K562 (cell line): Measurements from ENCODE around the gene CLCA2. TPM values are rescaled to one million over a fixed set of nuclear protein-coding genes. Genes with fewer than 3 reads are reported as not detected.

ENCODE experiments used
- ATAC-seq: fragments of 200-7000 bp; cut with Tn5 transposase; 3 replicates; pipeline ENCODE4 v1.9.1; 2020; ENCODE audit warnings: moderate library complexity
- BruUV-seq: library from RNA; stranded (reverse); fragments of 400-500 nt; replicated peaks from 2 replicates; lab custom pipeline; 2021; lab: Mats Ljungman, UMichigan
- CTCF ChIA-PET: fragments of 300-600 bp; formaldehyde crosslinking; extraction: SDS; loops from one replicate; lab custom pipeline; 2021; ENCODE audit warnings: low intra/inter-chr PET ratio; lab: Yijun Ruan, JAX
- POLR2A ChIA-PET: fragments of 300-600, 350-650 bp; sonication (Branson Sonifier 250); formaldehyde crosslinking; extraction: SDS; loops from one replicate; lab custom pipeline; 2021; ENCODE audit warnings: antibody characterized with exemption, inconsistent platforms; lab: Yijun Ruan, JAX
- DNase-seq, 4 experiments: peaks; one replicate each; pipeline versions ENCODE4 v3.0.0 to v3.0.0-alpha.2; 2011 to 2018; ENCODE audit warnings: low spot score in 3 of 4, mixed read lengths in 3 of 4; ENCODE audit errors: extremely low read depth in 1 of 4
- FAIRE-seq: peaks from 2 replicates; lab custom pipeline; 2011; peaks lifted over from hg19 to GRCh38; lab: Jason Lieb, UNC
- H2AFZ ChIP-seq: 2 replicates; pipeline ENCODE4 v1.6.0; 2011; ENCODE audit warnings: low read depth, low read length, control low read depth, inconsistent platforms
- H3K27ac ChIP-seq: fragments of 200-600 bp; 3 replicates; pipeline ENCODE4 v1.8.0; 2011; ENCODE audit warnings: low read depth, mild to moderate bottlenecking, control low read depth, inconsistent platforms, low read length, moderate library complexity, mixed read lengths; ENCODE audit errors: extremely low read depth
- H3K27me3 ChIP-seq, 2 experiments: fragments of 300-600 bp in 1 of 2; 2 replicates in 1 of 2; 3 replicates in 1 of 2; pipeline versions ENCODE4 v1.6.0 to v1.8.0; 2011; ENCODE audit warnings: inconsistent platforms in 2 of 2, low read length in 2 of 2, mild to moderate bottlenecking in 1 of 2, mixed read lengths in 1 of 2, moderate library complexity in 1 of 2; ENCODE audit not compliant: control insufficient read depth in 2 of 2, insufficient read depth in 2 of 2
- H3K36me3 ChIP-seq: fragments of 300-600 bp; 3 replicates; pipeline ENCODE4 v1.8.0; 2011; ENCODE audit warnings: mild to moderate bottlenecking, low read length, inconsistent platforms; ENCODE audit not compliant: control insufficient read depth, insufficient read depth
- H3K4me1 ChIP-seq, 2 experiments: fragments of 200-600 bp in 1 of 2; replicated peaks in 1 of 2; 2 replicates in 1 of 2; 3 replicates in 1 of 2; pipeline versions ENCODE4 v1.5.1 to v1.8.0; 2011; ENCODE audit warnings: inconsistent platforms in 2 of 2, low read length in 2 of 2, mild to moderate bottlenecking in 1 of 2, mixed read lengths in 1 of 2, moderate library complexity in 1 of 2; ENCODE audit not compliant: control insufficient read depth in 2 of 2, insufficient read depth in 2 of 2
- H3K4me2 ChIP-seq: 2 replicates; pipeline ENCODE4 v1.6.1; 2011; ENCODE audit warnings: low read length, control low read depth, inconsistent platforms, mixed read lengths; ENCODE audit not compliant: insufficient read depth
- H3K4me3 ChIP-seq: fragments of 200-600 bp; sonication (generic), shearing (Covaris generic); 2 replicates; pipeline ENCODE4 v1.5.1; 2016; ENCODE audit warnings: control low read depth, inconsistent platforms
- H3K79me2 ChIP-seq: fragments of 200-600 bp; 3 replicates; pipeline ENCODE4 v1.8.0; 2011; ENCODE audit warnings: low read length, inconsistent platforms; ENCODE audit not compliant: control insufficient read depth, insufficient read depth
- H3K9ac ChIP-seq, 2 experiments: 2 replicates each; pipeline versions ENCODE4 v1.6.0 to v1.6.1; 2011; ENCODE audit warnings: low read depth in 2 of 2, low read length in 2 of 2, control low read depth in 1 of 2, inconsistent platforms in 1 of 2, mild to moderate bottlenecking in 1 of 2, mixed read lengths in 1 of 2; ENCODE audit not compliant: insufficient read depth in 1 of 2
- H3K9me1 ChIP-seq: one replicate; pipeline ENCODE4 v1.6.0; 2011; ENCODE audit warnings: inconsistent platforms, mild to moderate bottlenecking, low read length, moderate library complexity; ENCODE audit not compliant: control insufficient read depth, insufficient read depth
- H3K9me3 ChIP-seq: replicated peaks from 2 replicates; pipeline ENCODE4 v1.5.1; 2011; ENCODE audit warnings: low read depth, low read length, inconsistent platforms; ENCODE audit not compliant: control insufficient read depth, insufficient read depth
- H4K20me1 ChIP-seq: replicated peaks from 2 replicates; pipeline ENCODE4 v1.6.1; 2011; ENCODE audit warnings: low read length, inconsistent platforms, mixed read lengths; ENCODE audit not compliant: control insufficient read depth, insufficient read depth
- CHCHD3 ChIP-seq: fragments of 250-450 bp; sonication (Bioruptor Pico); IDR thresholded peaks from 2 replicates; pipeline ENCODE4 v2.1.2; 2022; ENCODE audit warnings: mild to moderate bottlenecking
- CHD1 ChIP-seq: fragments of 200-600 bp; sonication (generic); IDR thresholded peaks from one replicate; pipeline ENCODE4 v1.6.1; 2012; ENCODE audit warnings: mild to moderate bottlenecking, moderate library complexity, low read length, inconsistent platforms
- HDAC2 ChIP-seq: fragments of 450-650 bp; IDR thresholded peaks from 2 replicates; pipeline ENCODE4 v1.6.1; 2016; ENCODE audit warnings: mild to moderate bottlenecking
- ZNF274 ChIP-seq: IDR thresholded peaks from 2 replicates; pipeline ENCODE4 v1.6.1; 2011; ENCODE audit warnings: low read depth, mild to moderate bottlenecking, low read length, moderate library complexity, borderline replicate concordance
- WGBS: fragments of 100-300 bp; shearing (Covaris generic); methylation state at CpG from one replicate; pipeline ENCODE4 v1.1.6; 2016; ENCODE audit warnings: low coverage, mixed read lengths; ENCODE audit not compliant: insufficient coverage; ENCODE audit errors: missing lambda C conversion rate; 5-methylcytosine and 5-hydroxymethylcytosine counted together
- in situ Hi-C: fragments of 300-500 bp; cut with MboI; formaldehyde crosslinking; loops from 4 replicates; pipeline ENCODE4 v1.15.0; 2018; ENCODE audit warnings: inconsistent platforms, mixed read lengths
- intact Hi-C: fragments of 100-400 bp; cut with micrococcal nuclease; formaldehyde crosslinking; loops from 2 replicates; pipeline ENCODE4 v1.14.2; 2022
- polyA plus RNA-seq, 8 experiments: library from polyadenylated mRNA; depleted of rRNA in 4 of 8; stranded (reverse) in 5 of 8; unstranded in 3 of 8; fragments of >200 nt; fragmentation: Nextera tagmentation in 2 of 8; fragmentation: Illumina TruSeq in 1 of 8; extraction: Ambion mirVana in 2 of 8; extraction: Trizol in 1 of 8; gene quantifications; 2 replicates each; pipeline versions ENCODE4 v1.2.1 to v1.2.3, GENCODE V29; 2011 to 2014; ENCODE audit warnings: inconsistent platforms in 1 of 8, missing spikeins in 1 of 8
- total RNA-seq, 7 experiments: library from RNA; depleted of rRNA in 6 of 7; stranded (reverse); fragments of >200 nt in 6 of 7; fragmentation: Illumina TruSeq in 2 of 7; extraction: Trizol in 2 of 7; gene quantifications; 2 replicates each; pipeline versions ENCODE4 v1.2.1 to v1.2.3, GENCODE V29; 2011 to 2021; ENCODE audit warnings: low replicate concordance in 1 of 7
- TF ChIP-seq, protein P1 (sequence below): sonication (generic); formaldehyde crosslinking; IDR thresholded peaks from 2 replicates; pipeline ENCODE4 v1.8.1; 2023; ENCODE audit warnings: mild to moderate bottlenecking, missing genetic modification reagents

The CLCA2 gene
- total and polyA plus RNA-seq, 9 of the 15 experiments (the other 6 are each of a cell fraction or from before 2014, with no cell fraction given) = 0.03 TPM; not detected in 8

- intact Hi-C loops = no loop called here
- H2AFZ ChIP-seq = peak overlapping the region; percentile 92
- POLR2A ChIA-PET = interaction anchor here (1.0 kb wide), 2 partner anchors 11 to 112 kb away, joined by 3 read pairs; no protein-coding TSS in a partner anchor
- no peaks in the 10 kb centered on the region for H3K9me3 ChIP-seq
- TF ChIP-seq HDAC2 (no peak), ZNF274 (no peak), CHD1 (no peak), CHCHD3 (no peak)
- TF ChIP-seq, protein P1, sequence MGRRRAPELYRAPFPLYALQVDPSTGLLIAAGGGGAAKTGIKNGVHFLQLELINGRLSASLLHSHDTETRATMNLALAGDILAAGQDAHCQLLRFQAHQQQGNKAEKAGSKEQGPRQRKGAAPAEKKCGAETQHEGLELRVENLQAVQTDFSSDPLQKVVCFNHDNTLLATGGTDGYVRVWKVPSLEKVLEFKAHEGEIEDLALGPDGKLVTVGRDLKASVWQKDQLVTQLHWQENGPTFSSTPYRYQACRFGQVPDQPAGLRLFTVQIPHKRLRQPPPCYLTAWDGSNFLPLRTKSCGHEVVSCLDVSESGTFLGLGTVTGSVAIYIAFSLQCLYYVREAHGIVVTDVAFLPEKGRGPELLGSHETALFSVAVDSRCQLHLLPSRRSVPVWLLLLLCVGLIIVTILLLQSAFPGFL (CRISPR knock-in tag) = no peak
- TF ChIP-seq, all 486 proteins: peak for 0
- no peak for FAIRE-seq
- 17% methylated on average over 9 of the region's 9 CpGs for WGBS
- H3K9ac ChIP-seq = no peak overlapping the region
- in situ Hi-C loops = loop anchor here (10.0 kb wide), 1 partner anchor 108 kb away; no protein-coding TSS in a partner anchor
- H3K79me2 ChIP-seq = no peaks in the 10 kb centered on the region
- ATAC-seq = no peak
- peaks cover 0 to 9% of the 10 kb centered on the region in 2 experiments; a peak in 2 of 5 replicates for H3K4me1 ChIP-seq
- no peaks in the 10 kb centered on the region for H3K36me3 ChIP-seq
- H3K27me3 ChIP-seq = peaks cover 0 to 4% of the 10 kb centered on the region in 2 experiments; a peak in 1 of 5 replicates
- H3K27ac ChIP-seq = no peak overlapping the region
- peak overlapping the region; percentile 48 for H3K4me3 ChIP-seq
- BruUV-seq = no TSS peak
- no peaks in the 10 kb centered on the region for H3K9me1 ChIP-seq
- no peak for DNase-seq
- CTCF ChIA-PET = no interaction called here
- H4K20me1 ChIP-seq = no peaks in the 10 kb centered on the region
- H3K4me2 ChIP-seq = peak overlapping the region; percentile 79
These were observed 27.5 kb upstream of the CLCA2 start for GRCh38 chr1:86396498-86396890.
